SU-DHL-6 (cell line): Measurements from ENCODE around the gene NKX2-8.

ENCODE experiments used
- H2AFZ ChIP-seq: fragments of 200-600 bp; sonication (generic); 2 replicates; pipeline ENCODE4 v1.6.1; 2014; ENCODE audit warnings: low read depth, mild to moderate bottlenecking, moderate library complexity, mixed read lengths, antibody characterized with exemption, low read length; ENCODE audit not compliant: severe bottlenecking
- H3F3A ChIP-seq: fragments of 200-600 bp; shearing (Covaris generic); 2 replicates; pipeline ENCODE4 v1.6.0; 2016; ENCODE audit warnings: antibody characterized with exemption, mild to moderate bottlenecking; ENCODE audit not compliant: insufficient read depth
- H3K27ac ChIP-seq: fragments of 200-600 bp; sonication (generic); 2 replicates; pipeline ENCODE4 v1.5.1; 2016; ENCODE audit warnings: low read depth, mild to moderate bottlenecking, low read length, moderate library complexity, mixed read lengths
- H3K27me3 ChIP-seq: fragments of 200-600 bp; sonication (generic), shearing (Covaris generic); 2 replicates; pipeline ENCODE4 v1.6.0; 2014; ENCODE audit warnings: mild to moderate bottlenecking, low read length
- H3K36me3 ChIP-seq: fragments of 200-600 bp; sonication (generic); 2 replicates; pipeline ENCODE4 v1.6.1; 2014; ENCODE audit warnings: mild to moderate bottlenecking, low read length, mixed read lengths
- H3K4me2 ChIP-seq: fragments of 300-600, 200-600 bp; shearing (Covaris generic), sonication (generic); 2 replicates; pipeline ENCODE4 v1.6.0; 2014; ENCODE audit warnings: low read length, low read depth, mild to moderate bottlenecking; ENCODE audit not compliant: poor library complexity, severe bottlenecking
- H3K4me3 ChIP-seq: fragments of 200-600 bp; sonication (generic); 2 replicates; pipeline ENCODE4 v1.5.1; 2014; ENCODE audit warnings: antibody characterized with exemption, low read length, mild to moderate bottlenecking, mixed read lengths; ENCODE audit not compliant: insufficient read depth, poor library complexity, severe bottlenecking
- H3K79me2 ChIP-seq: fragments of 200-600 bp; sonication (generic); 2 replicates; pipeline ENCODE4 v1.6.1; 2014; ENCODE audit warnings: mild to moderate bottlenecking, low read length, moderate library complexity; ENCODE audit not compliant: insufficient read depth
- H3K9ac ChIP-seq: fragments of 200-600 bp; sonication (generic); 2 replicates; pipeline ENCODE4 v1.7.0; 2014; ENCODE audit warnings: mild to moderate bottlenecking, low read length
- H3K9me2 ChIP-seq: fragments of 200-600 bp; sonication (generic); replicated peaks from 2 replicates; pipeline ENCODE4 v1.6.1; 2014; ENCODE audit warnings: low read length; ENCODE audit not compliant: insufficient read depth
- H3K9me3 ChIP-seq: fragments of 200-600 bp; sonication (generic); 2 replicates; pipeline ENCODE4 v1.6.1; 2014; ENCODE audit warnings: low read length, mixed read lengths; ENCODE audit not compliant: insufficient read depth
- H4K20me1 ChIP-seq: fragments of 200-600 bp; sonication (generic); 2 replicates; pipeline ENCODE4 v1.6.1; 2014; ENCODE audit warnings: low read depth, mild to moderate bottlenecking, antibody characterized with exemption, low read length, moderate library complexity, mixed read lengths
- EZH2phosphoT487 ChIP-seq: fragments of 200-600 bp; sonication (generic), shearing (Covaris generic); conservative IDR thresholded peaks from 2 replicates; pipeline ENCODE4 v1.6.1; 2018; ENCODE audit warnings: mild to moderate bottlenecking, antibody characterized with exemption, low read length, moderate library complexity, mixed read lengths
- TF ChIP-seq, protein P1 (sequence below): fragments of 200-600 bp; sonication (generic); IDR thresholded peaks from one replicate; pipeline ENCODE4 v1.5.1; 2017; ENCODE audit warnings: antibody characterized with exemption, mild to moderate bottlenecking, low read length, moderate library complexity; ENCODE audit not compliant: insufficient read depth, poor library complexity, severe bottlenecking

NKX2-8 gene

DNA sequence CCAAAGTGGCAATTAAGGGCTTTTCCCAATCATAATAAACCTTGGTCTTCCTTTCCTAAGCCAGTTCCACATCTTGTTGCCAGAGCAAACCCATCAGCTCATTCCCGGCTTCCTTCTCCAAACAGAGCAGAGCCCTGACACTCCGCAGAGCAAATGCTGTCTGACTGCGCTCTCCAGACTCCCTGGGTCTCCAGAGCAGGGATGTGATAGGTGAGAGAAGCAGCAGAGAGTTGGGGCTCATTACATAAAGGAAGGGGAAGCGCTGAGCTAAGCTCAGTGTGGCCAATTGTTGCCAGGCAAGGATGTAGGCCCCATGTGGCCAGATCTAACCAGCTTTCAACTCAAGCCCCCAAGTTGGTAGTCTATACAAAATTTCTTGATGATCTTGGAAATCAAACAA, 43.0 kb upstream of the NKX2-8 start:
- Histone ChIP-seq H3K9me2 (no peaks in the 10 kb centered on the region), H3K9ac (no peak overlapping the region), H3K36me3 (no peaks in the 10 kb centered on the region), H3K4me3 (no peak overlapping the region), H3K79me2 (no peaks in the 10 kb centered on the region), H3K27ac (no peak overlapping the region), H3F3A (no peaks in the 10 kb centered on the region), H4K20me1 (no peaks in the 10 kb centered on the region), H3K27me3 (no peaks in the 10 kb centered on the region), H3K9me3 (no peaks in the 10 kb centered on the region), H2AFZ (no peak overlapping the region), H3K4me2 (no peak overlapping the region)
- TF ChIP-seq, protein P1, sequence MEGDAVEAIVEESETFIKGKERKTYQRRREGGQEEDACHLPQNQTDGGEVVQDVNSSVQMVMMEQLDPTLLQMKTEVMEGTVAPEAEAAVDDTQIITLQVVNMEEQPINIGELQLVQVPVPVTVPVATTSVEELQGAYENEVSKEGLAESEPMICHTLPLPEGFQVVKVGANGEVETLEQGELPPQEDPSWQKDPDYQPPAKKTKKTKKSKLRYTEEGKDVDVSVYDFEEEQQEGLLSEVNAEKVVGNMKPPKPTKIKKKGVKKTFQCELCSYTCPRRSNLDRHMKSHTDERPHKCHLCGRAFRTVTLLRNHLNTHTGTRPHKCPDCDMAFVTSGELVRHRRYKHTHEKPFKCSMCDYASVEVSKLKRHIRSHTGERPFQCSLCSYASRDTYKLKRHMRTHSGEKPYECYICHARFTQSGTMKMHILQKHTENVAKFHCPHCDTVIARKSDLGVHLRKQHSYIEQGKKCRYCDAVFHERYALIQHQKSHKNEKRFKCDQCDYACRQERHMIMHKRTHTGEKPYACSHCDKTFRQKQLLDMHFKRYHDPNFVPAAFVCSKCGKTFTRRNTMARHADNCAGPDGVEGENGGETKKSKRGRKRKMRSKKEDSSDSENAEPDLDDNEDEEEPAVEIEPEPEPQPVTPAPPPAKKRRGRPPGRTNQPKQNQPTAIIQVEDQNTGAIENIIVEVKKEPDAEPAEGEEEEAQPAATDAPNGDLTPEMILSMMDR: no peak
- TF ChIP-seq EZH2phosphoT487: no peak

DNA sequence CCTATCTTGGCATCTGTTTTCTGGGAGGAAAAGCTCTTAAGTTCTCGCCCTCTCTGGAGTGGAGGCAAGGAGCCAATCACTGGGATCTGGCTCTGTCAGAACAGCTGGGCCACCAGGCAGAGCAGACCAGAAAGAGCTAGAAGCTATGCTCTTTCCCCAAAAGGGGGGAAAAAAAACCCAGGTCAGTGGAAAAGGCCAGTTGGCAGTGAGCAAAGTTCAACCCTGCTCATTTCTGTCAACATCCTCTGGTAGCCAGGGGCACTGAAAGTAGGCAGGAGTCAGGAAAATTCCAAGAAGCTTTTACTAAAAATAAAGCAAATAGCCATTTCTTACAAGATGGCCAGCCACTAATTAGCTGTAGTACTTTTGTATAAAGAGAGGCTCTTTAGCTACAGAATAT, 42.6 kb upstream of the NKX2-8 start:
- H2AFZ ChIP-seq: no peak overlapping the region
- no peaks in the 10 kb centered on the region for H3K79me2 ChIP-seq
- no peaks in the 10 kb centered on the region for H3K27me3 ChIP-seq
- H3K27ac ChIP-seq: no peak overlapping the region
- no peaks in the 10 kb centered on the region for H3K36me3 ChIP-seq
- no peaks in the 10 kb centered on the region for H3K9me2 ChIP-seq
- TF ChIP-seq, protein P1: no peak
- no peak for TF ChIP-seq EZH2phosphoT487
- H3K4me3 ChIP-seq: no peak overlapping the region
- no peaks in the 10 kb centered on the region for H3K9me3 ChIP-seq
- no peaks in the 10 kb centered on the region for H3F3A ChIP-seq
- H3K9ac ChIP-seq: no peak overlapping the region
- no peak overlapping the region for H3K4me2 ChIP-seq
- H4K20me1 ChIP-seq: no peaks in the 10 kb centered on the region

- Histone ChIP-seq H3K27ac (no peak overlapping the region), H3K79me2 (no peaks in the 10 kb centered on the region), H4K20me1 (no peaks in the 10 kb centered on the region), H3K27me3 (no peaks in the 10 kb centered on the region), H3K4me3 (no peak overlapping the region), H3F3A (no peaks in the 10 kb centered on the region), H3K9ac (no peak overlapping the region), H3K36me3 (no peaks in the 10 kb centered on the region), H2AFZ (no peak overlapping the region), H3K9me2 (no peaks in the 10 kb centered on the region), H3K9me3 (no peaks in the 10 kb centered on the region), H3K4me2 (no peak overlapping the region)
- TF ChIP-seq EZH2phosphoT487: no peak
These were observed 37.4 kb upstream of the NKX2-8 start for GRCh38 chr14:36619853-36620252.

GRCh38 chr14:36619131-36619530, 36.7 kb upstream of the NKX2-8 start:
- TF ChIP-seq, protein P1: no peak
- TF ChIP-seq EZH2phosphoT487: no peak
- Histone ChIP-seq H3K9me2 (no peaks in the 10 kb centered on the region), H3F3A (no peaks in the 10 kb centered on the region), H3K27ac (no peak overlapping the region), H3K27me3 (no peaks in the 10 kb centered on the region), H3K9me3 (no peaks in the 10 kb centered on the region), H3K4me3 (no peak overlapping the region), H4K20me1 (no peaks in the 10 kb centered on the region), H3K4me2 (no peak overlapping the region), H3K9ac (no peak overlapping the region), H3K79me2 (no peaks in the 10 kb centered on the region), H2AFZ (no peak overlapping the region), H3K36me3 (no peaks in the 10 kb centered on the region)
